HepG2 (cell line): ENCODE results near the gene ASAP2. TPM values are rescaled to one million over a fixed set of nuclear protein-coding genes. Genes with fewer than 3 reads are reported as not detected.

Experiments used
- ATAC-seq: fragments of 200-7000 bp; cut with Tn5 transposase; 3 replicates; pipeline ENCODE4 v1.9.1; 2020; ENCODE audit warnings: mild to moderate bottlenecking, moderate library complexity
- BruUV-seq: library from RNA; stranded (reverse); fragments of 400-500 nt; replicated peaks from 2 replicates; lab custom pipeline; 2021; lab: Mats Ljungman, UMichigan
- CTCF ChIA-PET: fragments of 300-600 bp; formaldehyde crosslinking; extraction: SDS; loops from one replicate; lab custom pipeline; 2021; ENCODE audit warnings: low total read pairs, inconsistent platforms, low intra/inter-chr PET ratio; lab: Yijun Ruan, JAX
- POLR2A ChIA-PET: fragments of 350-600 bp; sonication (Branson Sonifier 250); formaldehyde crosslinking; loops from one replicate; lab custom pipeline; 2020; ENCODE audit warnings: antibody characterized with exemption, inconsistent platforms; lab: Yijun Ruan, JAX
- DNase-seq: peaks from one replicate; pipeline ENCODE4 v3.0.0-alpha.2; 2015; ENCODE audit warnings: low spot score
- FAIRE-seq: peaks from 3 replicates; lab custom pipeline; 2011; peaks lifted over from hg19 to GRCh38; lab: Jason Lieb, UNC
- H2AFZ ChIP-seq: one replicate; pipeline ENCODE4 v1.6.1; 2011; ENCODE audit warnings: low read length, inconsistent platforms
- H3K27ac ChIP-seq: fragments of 300-600 bp; 3 replicates; pipeline ENCODE4 v1.8.0; 2011; ENCODE audit warnings: mixed run types, mild to moderate bottlenecking, mixed read lengths, low read length, inconsistent platforms; ENCODE audit not compliant: insufficient read depth; ENCODE audit errors: extremely low read length
- H3K27me3 ChIP-seq, 2 experiments: fragments of 200-600 bp in 1 of 2; 2 replicates in 1 of 2; 3 replicates in 1 of 2; pipeline versions ENCODE4 v1.6.0 to v1.8.0; 2011; ENCODE audit warnings: low read length in 2 of 2, mild to moderate bottlenecking in 2 of 2, moderate library complexity in 2 of 2, inconsistent platforms in 1 of 2; ENCODE audit not compliant: insufficient read depth in 2 of 2, control insufficient read depth in 1 of 2
- H3K36me3 ChIP-seq, 2 experiments: fragments of 200-600 bp in 1 of 2; replicated peaks in 1 of 2; 2 replicates in 1 of 2; 3 replicates in 1 of 2; pipeline versions ENCODE4 v1.5.1 to v1.8.0; 2011; ENCODE audit warnings: low read length in 2 of 2, inconsistent platforms in 1 of 2; ENCODE audit not compliant: insufficient read depth in 2 of 2, control insufficient read depth in 1 of 2
- H3K4me1 ChIP-seq: 2 replicates; pipeline ENCODE4 v1.5.1; 2012; ENCODE audit warnings: low read length, inconsistent platforms; ENCODE audit not compliant: insufficient read depth
- H3K4me2 ChIP-seq: 2 replicates; pipeline ENCODE4 v1.6.0; 2011; ENCODE audit warnings: low read depth, low read length, inconsistent platforms
- H3K4me3 ChIP-seq, 3 experiments: fragments of 200-600 bp in 1 of 3; sonication (generic), shearing (Covaris generic) in 1 of 3; replicated peaks in 1 of 3; 2 replicates each; pipeline ENCODE4 v1.5.1; 2011 to 2016; ENCODE audit warnings: low read length in 3 of 3, inconsistent platforms in 2 of 3, low read depth in 2 of 3, mild to moderate bottlenecking in 2 of 3, control low read depth in 1 of 3, mixed read lengths in 1 of 3; ENCODE audit not compliant: insufficient read depth in 1 of 3
- H3K79me2 ChIP-seq: one replicate; pipeline ENCODE4 v1.6.1; 2011; ENCODE audit warnings: low read length, inconsistent platforms; ENCODE audit not compliant: insufficient read depth
- H3K9ac ChIP-seq: 2 replicates; pipeline ENCODE4 v1.6.0; 2011; ENCODE audit warnings: mild to moderate bottlenecking, low read depth, low read length, inconsistent platforms; ENCODE audit not compliant: insufficient read depth
- H3K9me3 ChIP-seq: 2 replicates; pipeline ENCODE4 v1.5.1; 2012; ENCODE audit warnings: mild to moderate bottlenecking, low read length
- H4K20me1 ChIP-seq: 2 replicates; pipeline ENCODE4 v1.6.0; 2011; ENCODE audit warnings: inconsistent platforms, mild to moderate bottlenecking, low read length, moderate library complexity; ENCODE audit not compliant: insufficient read depth
- AGO2 ChIP-seq: fragments of 200-400 bp; formaldehyde crosslinking; optimal IDR thresholded peaks from 2 replicates; pipeline ENCODE3; 2017; ENCODE audit warnings: mild to moderate bottlenecking, low read depth, low read length, moderate library complexity
- ATF7-NPFF ChIP-seq: sonication (generic); formaldehyde crosslinking; IDR thresholded peaks from 2 replicates; pipeline ENCODE4 v1.8.1; 2023; ENCODE audit warnings: mild to moderate bottlenecking, low read depth, missing genetic modification reagents, moderate library complexity
- GLMP ChIP-seq: sonication (generic); formaldehyde crosslinking; IDR thresholded peaks from 2 replicates; pipeline ENCODE4 v1.9.0; 2021; ENCODE audit warnings: missing genetic modification reagents, mild to moderate bottlenecking, borderline replicate concordance
- HNRNPK ChIP-seq: fragments of 200-400 bp; formaldehyde crosslinking; IDR thresholded peaks from 2 replicates; pipeline ENCODE4 v1.6.1; 2018; ENCODE audit warnings: low read length, low read depth, moderate library complexity, mild to moderate bottlenecking; ENCODE audit not compliant: poor library complexity, severe bottlenecking
- RARA ChIP-seq: IDR thresholded peaks from 2 replicates; pipeline ENCODE4 v1.6.1; 2016; ENCODE audit warnings: missing genetic modification reagents, missing compliant biosample characterization
- RCOR2 ChIP-seq: IDR thresholded peaks from 2 replicates; pipeline ENCODE4 v1.6.1; 2016; ENCODE audit warnings: missing biosample characterization, missing genetic modification reagents
- SIX1 ChIP-seq: sonication (generic); formaldehyde crosslinking; IDR thresholded peaks from 2 replicates; pipeline ENCODE4 v1.4.0; 2020; ENCODE audit warnings: missing genetic modification reagents, borderline replicate concordance
- ZNF3 ChIP-seq: IDR thresholded peaks from 2 replicates; pipeline ENCODE4 v1.7.0; 2017; ENCODE audit warnings: inconsistent platforms
- ZNF691 ChIP-seq: sonication (generic); formaldehyde crosslinking; IDR thresholded peaks from 2 replicates; pipeline ENCODE4 v1.4.0; 2020; ENCODE audit warnings: missing genetic modification reagents, low read depth, mild to moderate bottlenecking, borderline replicate concordance
- WGBS: methylation state at CpG from one replicate; pipeline ENCODE4 v1.1.6; 2017; ENCODE audit warnings: low lambda C conversion rate; 5-methylcytosine and 5-hydroxymethylcytosine counted together
- in situ Hi-C: cut with HindIII; loops from 2 replicates; pipeline ENCODE4 v1.10.0; 2017; ENCODE audit warnings: low pct_unique_long_range_greater_than_20kb; ENCODE audit not compliant: extremely low pct_ligation_motif_present
- intact Hi-C: fragments of 100-400 bp; cut with micrococcal nuclease; formaldehyde crosslinking; loops from one replicate; pipeline ENCODE4 v1.10.0; 2022; ENCODE audit not compliant: unreplicated experiment
- polyA plus RNA-seq, 8 experiments: library from polyadenylated mRNA; depleted of rRNA in 3 of 8; stranded (reverse) in 7 of 8; unstranded in 1 of 8; fragments of >200 nt; fragmentation: Illumina TruSeq in 4 of 8; extraction: Trizol in 4 of 8; gene quantifications; 2 replicates each; pipeline versions ENCODE4 v1.2.1 to v1.2.3, GENCODE V29; 2011 to 2016; ENCODE audit warnings: low read depth in 4 of 8, missing spikeins in 1 of 8, mixed read lengths in 1 of 8; ENCODE audit not compliant: insufficient read depth in 1 of 8
- total RNA-seq, 5 experiments: library from RNA; depleted of rRNA; stranded (reverse); fragments of >200 nt; fragmentation: Illumina TruSeq; extraction: Trizol; gene quantifications; 2 replicates each; pipeline ENCODE4 v1.2.3, GENCODE V29; 2016; ENCODE audit warnings: low read depth in 1 of 5
- TF ChIP-seq, protein P1 (sequence below): sonication (generic); formaldehyde crosslinking; IDR thresholded peaks from one replicate; pipeline ENCODE4 v1.5.1; 2020; ENCODE audit warnings: mild to moderate bottlenecking, missing genetic modification reagents; ENCODE audit errors: not compliant biosample characterization

Gene ASAP2
- total and polyA plus RNA-seq, 2 of the 13 experiments (the other 11 are each of a cell fraction or from before 2014, with no cell fraction given), result 7.3 to 22.3 TPM

DNA sequence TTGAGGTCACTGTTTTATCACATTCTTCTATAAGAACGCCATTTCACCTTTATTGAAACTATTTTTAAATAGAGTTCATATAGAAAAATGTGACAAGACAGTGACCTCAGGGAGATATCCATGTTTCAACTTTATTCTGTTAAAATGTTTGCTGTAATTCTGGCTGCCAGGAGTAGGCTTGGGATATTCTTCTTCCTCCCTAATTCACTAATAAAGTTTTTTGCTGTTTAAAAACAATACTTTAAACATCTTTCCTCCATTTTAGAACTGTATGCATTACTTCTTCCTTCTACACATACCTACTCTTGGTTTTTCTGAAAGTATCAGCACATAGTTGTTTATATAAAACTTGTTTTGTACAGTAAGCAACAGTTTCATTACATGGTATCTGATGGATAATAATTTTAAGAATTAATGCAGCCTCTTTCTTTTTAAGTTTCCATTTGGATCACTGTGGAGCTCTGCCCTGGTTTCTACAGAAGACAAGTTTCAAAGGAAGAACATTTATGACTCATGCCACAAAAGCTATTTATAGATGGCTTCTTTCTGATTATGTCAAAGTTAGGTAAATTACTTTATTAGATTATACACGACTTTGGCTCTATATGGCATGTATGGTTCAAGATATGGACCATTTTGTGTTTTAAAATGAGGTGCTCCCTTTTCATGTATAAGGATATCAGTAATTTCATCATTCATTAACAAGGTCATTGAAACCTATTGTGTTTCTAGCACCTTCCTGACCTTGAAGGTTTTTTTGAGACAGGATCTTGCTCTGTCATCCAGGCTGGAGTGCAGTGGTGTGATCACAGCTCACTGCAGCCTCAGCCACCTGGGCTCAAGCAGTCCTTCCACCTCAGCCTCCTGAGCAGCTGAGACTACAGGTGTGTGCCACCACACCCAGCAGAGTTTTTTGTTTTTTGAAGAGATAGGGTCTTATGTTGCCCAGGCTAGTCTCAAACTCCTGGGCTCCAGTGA, 224.0 kb downstream of the ASAP2 start:
- in situ Hi-C loops, result loop anchor here (10.0 kb wide), 1 partner anchor 286 kb away; no protein-coding TSS in a partner anchor
- Histone ChIP-seq H3K9ac (no peak overlapping the region), H3K79me2 (no peaks in the 10 kb centered on the region), H4K20me1 (no peaks in the 10 kb centered on the region), H3K27me3 (no peaks in the 10 kb centered on the region), H2AFZ (no peak overlapping the region), H3K36me3 (peaks cover 7 to 55% of the 10 kb centered on the region in 2 experiments), H3K4me1 (peaks cover 3% of the 10 kb centered on the region; the same call in 1 of the 2 replicates), H3K27ac (no peak overlapping the region), H3K9me3 (no peaks in the 10 kb centered on the region), H3K4me3 (no peak overlapping the region), H3K4me2 (no peak overlapping the region)
- POLR2A ChIA-PET, result no interaction called here
- intact Hi-C loops, result no loop called here
- ATAC-seq (no peak), DNase-seq (no peak), FAIRE-seq (no peak)
- no TSS peak for BruUV-seq
- 96% methylated on average over 2 of the region's 2 CpGs for WGBS
- CTCF ChIA-PET, result no interaction called here
- TF ChIP-seq HNRNPK, result no peak
- no peak for TF ChIP-seq RARA
- no peak for TF ChIP-seq ZNF691
- TF ChIP-seq, protein P1, sequence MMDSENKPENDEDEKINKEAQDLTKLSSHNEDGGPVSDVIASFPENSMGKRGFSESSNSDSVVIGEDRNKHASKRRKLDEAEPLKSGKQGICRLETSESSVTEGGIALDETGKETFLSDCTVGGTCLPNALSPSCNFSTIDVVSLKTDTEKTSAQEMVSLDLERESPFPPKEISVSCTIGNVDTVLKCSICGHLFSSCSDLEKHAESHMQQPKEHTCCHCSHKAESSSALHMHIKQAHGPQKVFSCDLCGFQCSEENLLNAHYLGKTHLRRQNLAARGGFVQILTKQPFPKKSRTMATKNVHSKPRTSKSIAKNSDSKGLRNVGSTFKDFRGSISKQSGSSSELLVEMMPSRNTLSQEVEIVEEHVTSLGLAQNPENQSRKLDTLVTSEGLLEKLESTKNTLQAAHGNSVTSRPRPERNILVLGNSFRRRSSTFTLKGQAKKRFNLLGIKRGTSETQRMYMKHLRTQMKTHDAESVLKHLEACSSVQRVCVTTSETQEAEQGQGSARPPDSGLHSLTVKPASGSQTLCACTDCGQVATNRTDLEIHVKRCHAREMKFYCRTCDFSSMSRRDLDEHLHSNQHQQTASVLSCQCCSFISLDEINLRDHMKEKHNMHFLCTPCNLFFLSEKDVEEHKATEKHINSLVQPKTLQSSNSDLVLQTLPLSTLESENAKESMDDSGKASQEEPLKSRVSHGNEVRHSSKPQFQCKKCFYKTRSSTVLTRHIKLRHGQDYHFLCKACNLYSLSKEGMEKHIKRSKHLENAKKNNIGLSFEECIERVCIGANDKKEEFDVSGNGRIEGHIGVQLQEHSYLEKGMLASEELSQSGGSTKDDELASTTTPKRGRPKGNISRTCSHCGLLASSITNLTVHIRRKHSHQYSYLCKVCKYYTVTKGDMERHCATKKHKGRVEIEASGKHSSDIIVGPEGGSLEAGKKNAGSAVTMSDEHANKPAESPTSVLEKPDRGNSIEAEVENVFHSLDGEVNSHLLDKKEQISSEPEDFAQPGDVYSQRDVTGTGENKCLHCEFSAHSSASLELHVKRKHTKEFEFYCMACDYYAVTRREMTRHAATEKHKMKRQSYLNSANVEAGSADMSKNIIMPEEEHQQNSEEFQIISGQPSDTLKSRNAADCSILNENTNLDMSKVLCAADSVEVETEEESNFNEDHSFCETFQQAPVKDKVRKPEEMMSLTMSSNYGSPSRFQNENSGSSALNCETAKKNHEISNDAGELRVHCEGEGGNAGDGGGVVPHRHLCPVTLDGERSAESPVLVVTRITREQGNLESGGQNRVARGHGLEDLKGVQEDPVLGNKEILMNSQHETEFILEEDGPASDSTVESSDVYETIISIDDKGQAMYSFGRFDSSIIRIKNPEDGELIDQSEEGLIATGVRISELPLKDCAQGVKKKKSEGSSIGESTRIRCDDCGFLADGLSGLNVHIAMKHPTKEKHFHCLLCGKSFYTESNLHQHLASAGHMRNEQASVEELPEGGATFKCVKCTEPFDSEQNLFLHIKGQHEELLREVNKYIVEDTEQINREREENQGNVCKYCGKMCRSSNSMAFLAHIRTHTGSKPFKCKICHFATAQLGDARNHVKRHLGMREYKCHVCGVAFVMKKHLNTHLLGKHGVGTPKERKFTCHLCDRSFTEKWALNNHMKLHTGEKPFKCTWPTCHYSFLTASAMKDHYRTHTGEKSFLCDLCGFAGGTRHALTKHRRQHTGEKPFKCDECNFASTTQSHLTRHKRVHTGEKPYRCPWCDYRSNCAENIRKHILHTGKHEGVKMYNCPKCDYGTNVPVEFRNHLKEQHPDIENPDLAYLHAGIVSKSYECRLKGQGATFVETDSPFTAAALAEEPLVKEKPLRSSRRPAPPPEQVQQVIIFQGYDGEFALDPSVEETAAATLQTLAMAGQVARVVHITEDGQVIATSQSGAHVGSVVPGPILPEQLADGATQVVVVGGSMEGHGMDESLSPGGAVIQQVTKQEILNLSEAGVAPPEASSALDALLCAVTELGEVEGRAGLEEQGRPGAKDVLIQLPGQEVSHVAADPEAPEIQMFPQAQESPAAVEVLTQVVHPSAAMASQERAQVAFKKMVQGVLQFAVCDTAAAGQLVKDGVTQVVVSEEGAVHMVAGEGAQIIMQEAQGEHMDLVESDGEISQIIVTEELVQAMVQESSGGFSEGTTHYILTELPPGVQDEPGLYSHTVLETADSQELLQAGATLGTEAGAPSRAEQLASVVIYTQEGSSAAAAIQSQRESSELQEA (CRISPR knock-in tag), result no peak
- TF ChIP-seq ZNF3, result no peak
- no peak for TF ChIP-seq ATF7-NPFF (CRISPR knock-in tag)
- no peak for TF ChIP-seq AGO2
- TF ChIP-seq RCOR2 (CRISPR knock-in tag), result no peak
- TF ChIP-seq SIX1 (CRISPR knock-in tag), result no peak
- no peak for TF ChIP-seq GLMP (CRISPR knock-in tag)
